Measurements from ENCODE around the gene HS1BP3.

The HS1BP3 gene

GRCh38 chr2:20617081-20617575, 33.8 kb downstream of the HS1BP3 start:
- CTCF ChIA-PET = interaction anchor here (0.7 to 5.8 kb wide), 15 partner anchors 10 to 205 kb away, joined by 3 to 26 read pairs (median 4); partner anchors contain the start of genes HS1BP3 and RHOB
- Histone ChIP-seq H3K4me1 (ENCODE audit: control extremely low read depth in 1 of 4, control insufficient read depth in 4 of 4, insufficient read depth in 4 of 4, low read length in 3 of 4) (peaks cover 0 to 24% (median 15%) of the 10 kb centered on the region in 4 experiments), H3K27ac (ENCODE audit: insufficient read depth in 1 of 2, low read depth in 1 of 2, low read length in 2 of 2, poor library complexity in 1 of 2, severe bottlenecking in 2 of 2) (peak overlapping the region in 1 of 2 experiments; percentile 36)

GRCh38 chr2:20616341-20616871, 34.5 kb downstream of the HS1BP3 start:
- H3K27me3 ChIP-seq (replicated peaks in 2 of 5; ENCODE audit: control insufficient read depth in 4 of 5, insufficient read depth in 5 of 5, low read length in 4 of 5) = no peaks in the 10 kb centered on the region
- CTCF ChIA-PET = interaction anchor here (0.9 to 5.8 kb wide), 4 partner anchors 11 to 27 kb away, joined by 3 to 26 read pairs (median 6); no protein-coding TSS in a partner anchor
- no peak for DNase-seq
- H3K9me3 ChIP-seq (ENCODE audit: control extremely low read depth in 1 of 5, control insufficient read depth in 4 of 5, insufficient read depth in 2 of 5, low read depth in 1 of 5, low read length in 4 of 5) = no peaks in the 10 kb centered on the region
- H3K4me3 ChIP-seq (ENCODE audit: control insufficient read depth in 1 of 7, extremely low read depth in 1 of 7, insufficient read depth in 4 of 7, low read depth in 2 of 7, low read length in 6 of 7) = no peak overlapping the region
- WGBS (ENCODE audit: insufficient coverage) = 100% methylated on average over 1 of the region's 4 CpGs
- peaks cover 0 to 28% (median 15%) of the 10 kb centered on the region in 4 experiments for H3K4me1 ChIP-seq (ENCODE audit: control extremely low read depth in 1 of 4, control insufficient read depth in 4 of 4, insufficient read depth in 4 of 4, low read length in 3 of 4)
- peaks cover 0 to 19% (median 12%) of the 10 kb centered on the region in 4 experiments for H3K36me3 ChIP-seq (ENCODE audit: control insufficient read depth in 4 of 4, insufficient read depth in 4 of 4, low read length in 3 of 4)
- POLR2A ChIA-PET = no interaction called here
- no peak overlapping the region for H3K27ac ChIP-seq (ENCODE audit: insufficient read depth in 1 of 2, low read depth in 1 of 2, low read length in 2 of 2, poor library complexity in 1 of 2, severe bottlenecking in 2 of 2)

More at GRCh38 chr2:20617081-20617575, 33.8 kb downstream of the HS1BP3 start:
- no peaks in the 10 kb centered on the region for H3K27me3 ChIP-seq (replicated peaks in 2 of 5; ENCODE audit: control insufficient read depth in 4 of 5, insufficient read depth in 5 of 5, low read length in 4 of 5)
- POLR2A ChIA-PET = interaction anchor here (0.5 kb wide), 1 partner anchor 171 kb away, joined by 3 read pairs; the partner anchor contains the start of gene RHOB
- DNase-seq = peak in 2 of 3 donors; percentile 21 to 76
- H3K9me3 ChIP-seq (ENCODE audit: control extremely low read depth in 1 of 5, control insufficient read depth in 4 of 5, insufficient read depth in 2 of 5, low read depth in 1 of 5, low read length in 4 of 5) = no peaks in the 10 kb centered on the region
- peaks cover 0 to 26% (median 16%) of the 10 kb centered on the region in 4 experiments for H3K36me3 ChIP-seq (ENCODE audit: control insufficient read depth in 4 of 4, insufficient read depth in 4 of 4, low read length in 3 of 4)
- H3K4me3 ChIP-seq (ENCODE audit: control insufficient read depth in 1 of 7, extremely low read depth in 1 of 7, insufficient read depth in 4 of 7, low read depth in 2 of 7, low read length in 6 of 7) = no peak overlapping the region
- WGBS (ENCODE audit: insufficient coverage) = 0% methylated on average over 2 of the region's 10 CpGs

DNA sequence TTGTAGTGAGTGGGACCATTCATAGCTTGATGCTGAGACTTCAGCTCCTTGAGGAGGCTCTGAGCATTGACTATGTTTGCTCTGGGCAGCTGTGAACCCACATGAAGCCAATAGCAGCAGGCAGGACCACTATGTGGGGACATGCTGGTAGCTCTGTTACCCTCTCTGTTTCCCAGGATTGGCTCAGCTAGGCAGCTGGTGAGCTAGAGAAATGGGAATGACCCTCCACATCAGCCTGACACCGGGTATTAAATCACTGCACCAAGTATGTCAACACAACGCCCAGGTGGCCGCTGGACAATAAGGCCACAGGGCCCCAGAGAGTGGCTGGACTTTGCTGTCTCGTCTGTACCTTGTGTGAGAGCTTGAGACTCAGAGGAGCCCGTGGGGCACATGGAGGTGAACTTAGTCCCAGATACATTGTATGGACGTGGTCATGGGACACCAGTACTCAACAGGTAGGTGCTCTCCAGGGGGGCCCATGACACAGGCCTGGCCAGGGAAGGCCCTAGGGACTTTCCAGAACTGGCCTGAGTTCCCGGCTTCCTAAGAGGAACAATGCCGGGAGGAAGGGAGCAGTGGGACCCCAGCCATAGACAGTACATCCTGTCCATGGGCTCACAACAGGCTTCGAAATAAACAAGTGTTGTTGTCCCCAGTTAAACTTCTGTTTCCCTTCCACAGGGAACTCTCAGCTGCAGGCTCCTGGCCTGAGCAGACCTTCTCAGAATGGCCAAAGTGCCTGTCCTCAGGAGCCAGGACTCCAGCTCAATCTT, 35.2 kb downstream of the HS1BP3 start:
- H3K27me3 ChIP-seq (replicated peaks in 2 of 5; ENCODE audit: control insufficient read depth in 4 of 5, insufficient read depth in 5 of 5, low read length in 4 of 5) = no peaks in the 10 kb centered on the region
- CTCF ChIA-PET = interaction anchor here (0.9 to 5.8 kb wide), 6 partner anchors 10 to 171 kb away, joined by 3 to 26 read pairs (median 4); no protein-coding TSS in a partner anchor
- H3K9me3 ChIP-seq (ENCODE audit: control extremely low read depth in 1 of 5, control insufficient read depth in 4 of 5, insufficient read depth in 2 of 5, low read depth in 1 of 5, low read length in 4 of 5) = no peaks in the 10 kb centered on the region
- peaks cover 0 to 31% (median 15%) of the 10 kb centered on the region in 4 experiments for H3K4me1 ChIP-seq (ENCODE audit: control extremely low read depth in 1 of 4, control insufficient read depth in 4 of 4, insufficient read depth in 4 of 4, low read length in 3 of 4)
- peaks cover 0 to 12% (median 6%) of the 10 kb centered on the region in 4 experiments for H3K36me3 ChIP-seq (ENCODE audit: control insufficient read depth in 4 of 4, insufficient read depth in 4 of 4, low read length in 3 of 4)
- H3K27ac ChIP-seq (ENCODE audit: insufficient read depth in 1 of 2, low read depth in 1 of 2, low read length in 2 of 2, poor library complexity in 1 of 2, severe bottlenecking in 2 of 2) = no peak overlapping the region
- DNase-seq = no peak
- POLR2A ChIA-PET = no interaction called here
- no peak overlapping the region for H3K4me3 ChIP-seq (ENCODE audit: control insufficient read depth in 1 of 7, extremely low read depth in 1 of 7, insufficient read depth in 4 of 7, low read depth in 2 of 7, low read length in 6 of 7)
- WGBS (ENCODE audit: insufficient coverage) = 95% methylated on average over 8 of the region's 9 CpGs

GRCh38 chr2:20615068-20615465, 35.8 kb downstream of the HS1BP3 start:
- Histone ChIP-seq H3K4me3 (ENCODE audit: control insufficient read depth in 1 of 7, extremely low read depth in 1 of 7, insufficient read depth in 4 of 7, low read depth in 2 of 7, low read length in 6 of 7) (no peak overlapping the region), H3K36me3 (ENCODE audit: control insufficient read depth in 4 of 4, insufficient read depth in 4 of 4, low read length in 3 of 4) (peaks cover 0 to 7% (median 2%) of the 10 kb centered on the region in 4 experiments), H3K4me1 (ENCODE audit: control extremely low read depth in 1 of 4, control insufficient read depth in 4 of 4, insufficient read depth in 4 of 4, low read length in 3 of 4) (peaks cover 0 to 35% (median 15%) of the 10 kb centered on the region in 4 experiments), H3K9me3 (ENCODE audit: control extremely low read depth in 1 of 5, control insufficient read depth in 4 of 5, insufficient read depth in 2 of 5, low read depth in 1 of 5, low read length in 4 of 5) (no peaks in the 10 kb centered on the region), H3K27me3 (replicated peaks in 2 of 5; ENCODE audit: control insufficient read depth in 4 of 5, insufficient read depth in 5 of 5, low read length in 4 of 5) (no peaks in the 10 kb centered on the region), H3K27ac (ENCODE audit: insufficient read depth in 1 of 2, low read depth in 1 of 2, low read length in 2 of 2, poor library complexity in 1 of 2, severe bottlenecking in 2 of 2) (no peak overlapping the region)
- ChIA-PET POLR2A (no interaction called here), CTCF (interaction anchor here (0.9 to 5.8 kb wide), 4 partner anchors 12 to 171 kb away, joined by 3 to 26 read pairs (median 4); no protein-coding TSS in a partner anchor)
- DNase-seq = no peak
- WGBS (ENCODE audit: insufficient coverage) = 98% methylated on average over 5 of the region's 6 CpGs

GRCh38 chr2:20614201-20615067, 36.5 kb downstream of the HS1BP3 start:
- no peak overlapping the region for H3K4me3 ChIP-seq (ENCODE audit: control insufficient read depth in 1 of 7, extremely low read depth in 1 of 7, insufficient read depth in 4 of 7, low read depth in 2 of 7, low read length in 6 of 7)
- H3K9me3 ChIP-seq (ENCODE audit: control extremely low read depth in 1 of 5, control insufficient read depth in 4 of 5, insufficient read depth in 2 of 5, low read depth in 1 of 5, low read length in 4 of 5) = no peaks in the 10 kb centered on the region
- H3K36me3 ChIP-seq (ENCODE audit: control insufficient read depth in 4 of 4, insufficient read depth in 4 of 4, low read length in 3 of 4) = peaks cover 0 to 2% (median under 1%) of the 10 kb centered on the region in 4 experiments
- ChIA-PET CTCF (interaction anchor here (1.0 to 5.8 kb wide), 4 partner anchors 10 to 170 kb away, joined by 4 to 26 read pairs (median 6); no protein-coding TSS in a partner anchor), POLR2A (no interaction called here)
- 95% methylated on average over 13 of the region's 14 CpGs for WGBS (ENCODE audit: insufficient coverage)
- DNase-seq = no peak
- H3K27me3 ChIP-seq (replicated peaks in 2 of 5; ENCODE audit: control insufficient read depth in 4 of 5, insufficient read depth in 5 of 5, low read length in 4 of 5) = no peaks in the 10 kb centered on the region
- no peak overlapping the region for H3K27ac ChIP-seq (ENCODE audit: insufficient read depth in 1 of 2, low read depth in 1 of 2, low read length in 2 of 2, poor library complexity in 1 of 2, severe bottlenecking in 2 of 2)
- H3K4me1 ChIP-seq (ENCODE audit: control extremely low read depth in 1 of 4, control insufficient read depth in 4 of 4, insufficient read depth in 4 of 4, low read length in 3 of 4) = peaks cover 0 to 41% (median 16%) of the 10 kb centered on the region in 4 experiments

DNA sequence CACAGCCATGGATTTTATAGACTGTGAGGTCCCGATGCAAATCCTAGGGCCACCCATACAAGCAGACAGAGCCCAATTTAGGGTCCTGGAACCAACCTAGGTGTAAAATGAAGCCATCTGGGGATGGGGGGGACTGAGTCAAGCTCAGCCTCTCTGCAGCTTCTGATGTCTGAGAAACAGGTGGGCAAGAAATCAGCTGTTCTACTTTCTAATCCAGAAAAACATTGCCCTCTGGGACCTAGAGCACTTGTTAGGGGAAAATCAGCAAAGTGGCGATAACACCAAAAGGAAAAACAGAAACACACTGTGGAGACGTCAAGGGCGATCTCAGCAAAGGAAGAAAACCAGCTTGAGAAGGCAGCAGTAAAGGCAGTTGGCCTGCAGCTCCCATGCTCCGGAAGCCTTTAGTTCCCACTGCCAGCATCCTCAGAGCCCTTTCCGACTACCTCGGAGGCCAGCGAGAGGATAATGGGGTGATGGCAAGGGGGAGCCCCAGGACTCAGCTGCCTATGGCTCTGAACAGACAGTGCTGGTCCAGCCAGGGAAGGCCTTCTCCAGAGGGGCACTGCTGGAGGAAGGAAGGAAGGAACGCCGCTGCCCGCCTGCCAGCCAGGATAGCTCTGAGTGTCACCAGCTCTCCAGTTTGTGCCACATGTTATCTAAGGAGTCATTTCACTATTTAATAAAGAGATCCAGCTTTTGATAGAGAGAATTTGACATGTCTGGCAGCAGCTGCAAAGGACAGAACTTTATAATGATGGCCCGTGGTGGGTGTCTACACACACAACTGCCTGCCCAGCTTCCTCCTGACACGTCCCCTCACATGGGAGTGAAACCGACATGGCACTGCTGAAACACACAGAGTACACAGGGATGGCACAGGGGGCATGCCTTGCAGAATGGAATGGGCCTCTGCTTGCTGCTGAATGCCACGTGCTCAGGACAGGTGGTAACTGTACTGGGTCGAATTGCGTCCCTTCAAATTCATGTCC, 37.7 kb downstream of the HS1BP3 start:
- Histone ChIP-seq H3K27me3 (replicated peaks in 2 of 5; ENCODE audit: control insufficient read depth in 4 of 5, insufficient read depth in 5 of 5, low read length in 4 of 5) (no peaks in the 10 kb centered on the region), H3K4me1 (ENCODE audit: control extremely low read depth in 1 of 4, control insufficient read depth in 4 of 4, insufficient read depth in 4 of 4, low read length in 3 of 4) (peaks cover 0 to 40% (median 16%) of the 10 kb centered on the region in 4 experiments), H3K27ac (ENCODE audit: insufficient read depth in 1 of 2, low read depth in 1 of 2, low read length in 2 of 2, poor library complexity in 1 of 2, severe bottlenecking in 2 of 2) (no peak overlapping the region), H3K9me3 (ENCODE audit: control extremely low read depth in 1 of 5, control insufficient read depth in 4 of 5, insufficient read depth in 2 of 5, low read depth in 1 of 5, low read length in 4 of 5) (no peaks in the 10 kb centered on the region), H3K36me3 (ENCODE audit: control insufficient read depth in 4 of 4, insufficient read depth in 4 of 4, low read length in 3 of 4) (no peaks in the 10 kb centered on the region), H3K4me3 (ENCODE audit: control insufficient read depth in 1 of 7, extremely low read depth in 1 of 7, insufficient read depth in 4 of 7, low read depth in 2 of 7, low read length in 6 of 7) (no peak overlapping the region)
- CTCF ChIA-PET = interaction anchor here (1.6 to 5.8 kb wide), 3 partner anchors 9 to 30 kb away, joined by 6 to 26 read pairs (median 6); no protein-coding TSS in a partner anchor
- POLR2A ChIA-PET = no interaction called here
- WGBS (ENCODE audit: insufficient coverage) = 87% methylated on average over 15 of the region's 17 CpGs
- DNase-seq = no peak

Data from common myeloid progenitor, CD34-positive (primary cell).